PC-9 (cell line): Measurements from ENCODE around the gene ZNF710.

ENCODE experiments used
- CTCF ChIP-seq: fragments of 200-600 bp; sonication (generic); conservative IDR thresholded peaks from 2 replicates; pipeline ENCODE4 v1.6.1; 2017; ENCODE audit warnings: mixed run types, antibody characterized with exemption, mild to moderate bottlenecking, moderate library complexity
- EZH2 ChIP-seq: fragments of 200-600 bp; sonication (generic); IDR thresholded peaks from 2 replicates; pipeline ENCODE4 v1.8.0; 2017; ENCODE audit warnings: antibody characterized with exemption, low read depth

- TF ChIP-seq CTCF (no peak), EZH2 (no peak)
These were observed 2.6 kb downstream of the ZNF710 start for GRCh38 chr15:90003736-90004135.
